Trophoblast cell (in vitro differentiated cells and primary cell): ENCODE results near the gene PPT2.

Experiments used
- DNase-seq, 2 donors: peaks; one replicate each; pipeline ENCODE4 v3.0.0-alpha.2; 2016
- H2AFZ ChIP-seq: 2 replicates; pipeline ENCODE4 v1.6.1; 2013; ENCODE audit warnings: low read length, moderate library complexity, mild to moderate bottlenecking; ENCODE audit not compliant: insufficient read depth, poor library complexity
- H2AK5ac ChIP-seq: 2 replicates; pipeline ENCODE4 v1.6.1; 2013; ENCODE audit warnings: mild to moderate bottlenecking, low read length
- H2BK120ac ChIP-seq: 2 replicates; pipeline ENCODE4 v1.6.1; 2013; ENCODE audit warnings: low read length, mild to moderate bottlenecking, moderate library complexity; ENCODE audit not compliant: insufficient read depth, poor library complexity
- H2BK12ac ChIP-seq: 2 replicates; pipeline ENCODE4 v1.6.1; 2013; ENCODE audit warnings: mild to moderate bottlenecking, low read length, moderate library complexity
- H2BK5ac ChIP-seq: 2 replicates; pipeline ENCODE4 v1.6.1; 2013; ENCODE audit warnings: low read length, low read depth, moderate library complexity, mild to moderate bottlenecking; ENCODE audit not compliant: poor library complexity
- H3K14ac ChIP-seq: 2 replicates; pipeline ENCODE4 v1.6.1; 2013; ENCODE audit warnings: mild to moderate bottlenecking, low read length
- H3K18ac ChIP-seq: 2 replicates; pipeline ENCODE4 v1.6.1; 2013; ENCODE audit warnings: mild to moderate bottlenecking, low read length
- H3K23ac ChIP-seq: 2 replicates; pipeline ENCODE4 v1.6.1; 2013; ENCODE audit warnings: low read length
- H3K27ac ChIP-seq: 2 replicates; pipeline ENCODE4 v1.5.1; 2013; ENCODE audit warnings: low read depth, mild to moderate bottlenecking, inconsistent platforms, low read length, moderate library complexity
- H3K27me3 ChIP-seq: 2 replicates; pipeline ENCODE4 v1.6.1; 2013; ENCODE audit warnings: inconsistent platforms, mild to moderate bottlenecking, low read length, moderate library complexity; ENCODE audit not compliant: insufficient read depth
- H3K36me3 ChIP-seq, 2 experiments: 1 replicate in 1 of 2; 2 replicates in 1 of 2; pipeline ENCODE4 v1.6.1; 2013; ENCODE audit warnings: low read length in 2 of 2, mild to moderate bottlenecking in 2 of 2, moderate library complexity in 1 of 2; ENCODE audit not compliant: insufficient read depth in 2 of 2, control insufficient read depth in 1 of 2
- H3K4ac ChIP-seq: 2 replicates; pipeline ENCODE4 v1.6.1; 2013; ENCODE audit warnings: low read depth, mild to moderate bottlenecking, low read length, moderate library complexity
- H3K4me1 ChIP-seq, 2 experiments: 1 replicate in 1 of 2; 2 replicates in 1 of 2; pipeline ENCODE4 v1.6.1; 2013; ENCODE audit warnings: low read length in 2 of 2, mild to moderate bottlenecking in 2 of 2, moderate library complexity in 1 of 2; ENCODE audit not compliant: insufficient read depth in 2 of 2, control insufficient read depth in 1 of 2
- H3K4me2 ChIP-seq: 2 replicates; pipeline ENCODE4 v1.6.1; 2013; ENCODE audit warnings: inconsistent platforms, mild to moderate bottlenecking, low read length, moderate library complexity
- H3K4me3 ChIP-seq: 2 replicates; pipeline ENCODE4 v1.5.1; 2013; ENCODE audit warnings: mild to moderate bottlenecking, low read depth, low read length, inconsistent platforms
- H3K79me1 ChIP-seq: one replicate; pipeline ENCODE4 v1.6.1; 2013; ENCODE audit warnings: low read length
- H3K79me2 ChIP-seq: 2 replicates; pipeline ENCODE4 v1.6.1; 2013; ENCODE audit warnings: low read length, mild to moderate bottlenecking; ENCODE audit not compliant: control insufficient read depth, insufficient read depth, poor library complexity
- H3K9ac ChIP-seq: 2 replicates; pipeline ENCODE4 v1.6.1; 2013; ENCODE audit warnings: mild to moderate bottlenecking, low read length
- H3K9me3 ChIP-seq: 2 replicates; pipeline ENCODE4 v1.6.1; 2013; ENCODE audit warnings: low read depth, mild to moderate bottlenecking, control low read depth, inconsistent platforms, low read length; ENCODE audit not compliant: insufficient read depth
- H4K12ac ChIP-seq: 2 replicates; pipeline ENCODE4 v1.6.1; 2013; ENCODE audit warnings: low read depth, mild to moderate bottlenecking, low read length, moderate library complexity
- H4K8ac ChIP-seq: 2 replicates; pipeline ENCODE4 v1.6.1; 2013; ENCODE audit warnings: low read depth, mild to moderate bottlenecking, low read length, moderate library complexity
- H4K91ac ChIP-seq: one replicate; pipeline ENCODE4 v1.6.1; 2013; ENCODE audit warnings: low read depth, mild to moderate bottlenecking, low read length, moderate library complexity
- WGBS: extraction: QIAGEN DNeasy Blood & Tissue Kit; methylation state at CpG from one replicate; pipeline ENCODE4 v1.1.7; 2013; ENCODE audit warnings: missing lambda C conversion rate; ENCODE audit not compliant: insufficient read length, insufficient coverage; ENCODE audit errors: extremely low coverage; 5-methylcytosine and 5-hydroxymethylcytosine counted together

The PPT2 gene

DNA sequence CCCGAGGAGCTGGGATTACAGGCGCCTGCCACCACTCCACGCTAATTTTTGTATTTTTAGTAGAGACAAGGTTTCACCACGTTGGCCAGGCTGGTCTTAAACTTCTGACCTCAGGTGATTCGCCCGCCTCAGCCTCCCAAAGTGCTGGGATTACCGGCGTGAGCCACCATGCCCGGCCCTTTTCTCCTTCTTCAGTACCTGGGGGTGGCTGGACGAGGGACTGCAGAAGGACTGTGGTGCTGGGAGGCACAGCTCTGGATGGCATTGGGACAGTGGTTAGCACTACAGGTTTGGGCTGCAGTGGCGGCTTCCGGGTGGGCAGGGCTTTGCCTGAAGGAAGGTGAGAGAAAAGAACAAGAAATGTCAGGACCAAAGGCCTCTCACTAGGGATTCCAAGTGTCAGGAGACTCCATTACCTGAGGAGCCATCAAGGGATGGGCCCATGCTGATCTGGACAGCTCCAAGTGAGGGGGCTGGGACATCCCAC is 33.3 kb upstream of the PPT2 start:
- Histone ChIP-seq H3K4me2 (no peak overlapping the region), H4K12ac (no peak overlapping the region), H2AK5ac (no peak overlapping the region), H3K27ac (no peak overlapping the region), H4K91ac (no peak overlapping the region), H2BK120ac (no peak overlapping the region), H3K4me3 (no peak overlapping the region), H2BK5ac (no peak overlapping the region), H3K23ac (no peak overlapping the region), H3K18ac (no peak overlapping the region), H3K14ac (no peak overlapping the region), H4K8ac (no peak overlapping the region), H3K27me3 (no peaks in the 10 kb centered on the region), H3K79me1 (no peaks in the 10 kb centered on the region), H3K9me3 (no peaks in the 10 kb centered on the region), H3K4me1 (no peaks in the 10 kb centered on the region), H3K79me2 (no peaks in the 10 kb centered on the region), H2BK12ac (no peak overlapping the region), H3K4ac (no peak overlapping the region), H3K9ac (no peak overlapping the region), H3K36me3 (peaks cover 43 to 56% of the 10 kb centered on the region in 2 experiments), H2AFZ (no peak overlapping the region)
- no CpG with 5 or more reads among the region's 12 CpGs for WGBS
- DNase-seq, result no peak

GRCh38 chr6:32123681-32124080 is 30.3 kb upstream of the PPT2 start:
- no peak overlapping the region for H3K4me2 ChIP-seq
- WGBS, result no CpG with 5 or more reads among the region's 4 CpGs
- peaks cover 10% of the 10 kb centered on the region in 2 experiments for H3K4me1 ChIP-seq
- H3K79me1 ChIP-seq, result peaks cover 4% of the 10 kb centered on the region
- no peak overlapping the region for H3K4me3 ChIP-seq
- no peak overlapping the region for H3K9ac ChIP-seq
- H3K27me3 ChIP-seq, result no peaks in the 10 kb centered on the region
- no peak overlapping the region for H4K12ac ChIP-seq
- H3K23ac ChIP-seq, result no peak overlapping the region
- DNase-seq, result no peak
- H4K8ac ChIP-seq, result no peak overlapping the region
- H2AFZ ChIP-seq, result no peak overlapping the region
- H4K91ac ChIP-seq, result no peak overlapping the region
- no peak overlapping the region for H3K4ac ChIP-seq
- H2BK120ac ChIP-seq, result no peak overlapping the region
- H3K14ac ChIP-seq, result no peak overlapping the region
- H3K79me2 ChIP-seq, result peaks cover 5% of the 10 kb centered on the region
- no peak overlapping the region for H2BK12ac ChIP-seq
- no peaks in the 10 kb centered on the region for H3K9me3 ChIP-seq
- H3K27ac ChIP-seq, result no peak overlapping the region
- no peak overlapping the region for H2BK5ac ChIP-seq
- H2AK5ac ChIP-seq, result no peak overlapping the region
- H3K18ac ChIP-seq, result no peak overlapping the region
- H3K36me3 ChIP-seq, result peaks cover 20 to 37% of the 10 kb centered on the region in 2 experiments

- Histone ChIP-seq H3K79me1 (peaks cover 13% of the 10 kb centered on the region), H3K79me2 (peaks cover 10% of the 10 kb centered on the region), H3K4me2 (peak overlapping the region; percentile 78), H2AFZ (no peak overlapping the region), H4K12ac (no peak overlapping the region), H4K91ac (no peak overlapping the region), H3K9me3 (no peaks in the 10 kb centered on the region), H3K23ac (no peak overlapping the region), H3K18ac (no peak overlapping the region), H2BK12ac (no peak overlapping the region), H3K27me3 (no peaks in the 10 kb centered on the region), H3K4me3 (no peak overlapping the region), H2BK5ac (no peak overlapping the region), H4K8ac (no peak overlapping the region), H3K27ac (no peak overlapping the region), H3K4ac (peak overlapping the region; percentile 43), H3K4me1 (peaks cover 18% of the 10 kb centered on the region in 2 experiments), H3K36me3 (peaks cover 5 to 22% of the 10 kb centered on the region in 2 experiments), H2BK120ac (no peak overlapping the region), H2AK5ac (no peak overlapping the region), H3K9ac (no peak overlapping the region), H3K14ac (no peak overlapping the region)
- no peak for DNase-seq
- no CpG with 5 or more reads among the region's 8 CpGs for WGBS
These were observed 27.1 kb upstream of the PPT2 start for GRCh38 chr6:32126880-32127279.

DNA sequence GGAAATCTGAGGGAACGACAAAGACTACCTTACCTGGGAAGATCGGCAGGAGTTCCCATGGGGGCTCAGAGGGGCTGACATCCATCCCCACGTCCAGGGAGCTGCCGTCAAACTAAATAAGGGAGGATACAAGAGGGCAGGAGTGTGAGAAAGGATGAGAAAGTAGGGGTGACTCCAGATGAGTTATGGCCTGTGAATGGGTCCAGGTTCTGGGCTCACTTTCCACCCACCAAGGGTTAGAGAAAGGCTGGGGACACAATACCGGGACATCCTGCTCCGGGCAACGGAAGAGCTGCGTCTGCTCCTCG is 26.6 kb upstream of the PPT2 start:
- H4K91ac ChIP-seq, result no peak overlapping the region
- WGBS, result no CpG with 5 or more reads among the region's 9 CpGs
- peaks cover 13% of the 10 kb centered on the region for H3K79me1 ChIP-seq
- H3K27ac ChIP-seq, result no peak overlapping the region
- no peak for DNase-seq
- H2AK5ac ChIP-seq, result no peak overlapping the region
- no peak overlapping the region for H4K8ac ChIP-seq
- peak overlapping the region; percentile 93 for H3K4me3 ChIP-seq
- no peak overlapping the region for H4K12ac ChIP-seq
- H2AFZ ChIP-seq, result peak overlapping the region; percentile 68
- no peaks in the 10 kb centered on the region for H3K27me3 ChIP-seq
- peaks cover 10% of the 10 kb centered on the region for H3K79me2 ChIP-seq
- H3K23ac ChIP-seq, result no peak overlapping the region
- H2BK12ac ChIP-seq, result no peak overlapping the region
- H3K18ac ChIP-seq, result no peak overlapping the region
- H2BK120ac ChIP-seq, result no peak overlapping the region
- peaks cover 18% of the 10 kb centered on the region in 2 experiments for H3K4me1 ChIP-seq
- peak overlapping the region; percentile 78 for H3K4me2 ChIP-seq
- no peak overlapping the region for H2BK5ac ChIP-seq
- peak overlapping the region; percentile 45 for H3K9ac ChIP-seq
- peak overlapping the region; percentile 19 for H3K14ac ChIP-seq
- peak overlapping the region; percentile 44 for H3K4ac ChIP-seq
- peaks cover 3 to 19% of the 10 kb centered on the region in 2 experiments for H3K36me3 ChIP-seq
- H3K9me3 ChIP-seq, result no peaks in the 10 kb centered on the region
